Measurements from ENCODE around the gene CLK4. TPM values are rescaled to one million over a fixed set of nuclear protein-coding genes. Genes with fewer than 3 reads are reported as not detected.

The CLK4 gene
- total RNA-seq, 1 donor from 2014 or later = 31.9 TPM

GRCh38 chr5:178583279-178583678, 43.6 kb downstream of the CLK4 start:
- H3K27me3 ChIP-seq = no peaks in the 10 kb centered on the region
- peaks cover 2% of the 10 kb centered on the region for H3K4me1 ChIP-seq
- H3K4me3 ChIP-seq = no peak overlapping the region
- H3K9me3 ChIP-seq = no peaks in the 10 kb centered on the region
- H3K36me3 ChIP-seq = no peaks in the 10 kb centered on the region
- TF ChIP-seq POLR2A (IDR thresholded peaks at IDR 0.05) (no peak), POLR2AphosphoS5 (IDR thresholded peaks at IDR 0.05; ENCODE audit: insufficient read depth in 1 of 2, low read depth in 1 of 2) (no peak), CTCF (IDR thresholded peaks at IDR 0.05) (no peak)
- H3K27ac ChIP-seq = no peak overlapping the region
- intact Hi-C loops (cut with DNase I) = no loop called here
- DNase-seq (ENCODE audit: extremely low spot score in 2 of 2) = no peak

- Histone ChIP-seq H3K27ac (no peak overlapping the region), H3K4me1 (no peaks in the 10 kb centered on the region), H3K4me3 (no peak overlapping the region), H3K36me3 (no peaks in the 10 kb centered on the region), H3K27me3 (no peaks in the 10 kb centered on the region), H3K9me3 (no peaks in the 10 kb centered on the region)
- TF ChIP-seq CTCF (IDR thresholded peaks at IDR 0.05) (no peak), POLR2A (IDR thresholded peaks at IDR 0.05) (no peak), POLR2AphosphoS5 (IDR thresholded peaks at IDR 0.05; ENCODE audit: insufficient read depth in 1 of 2, low read depth in 1 of 2) (no peak)
- peak in 1 of 2 donors; percentile 37 for DNase-seq (ENCODE audit: extremely low spot score in 2 of 2)
- intact Hi-C loops (cut with DNase I) = no loop called here
Measured at GRCh38 chr5:178582291-178582690, 44.6 kb downstream of the CLK4 start.

GRCh38 chr5:178581621-178582020, 45.2 kb downstream of the CLK4 start:
- Histone ChIP-seq H3K4me3 (no peak overlapping the region), H3K27ac (no peak overlapping the region)

GRCh38 chr5:178580271-178580955, 46.4 kb downstream of the CLK4 start:
- TF ChIP-seq POLR2AphosphoS5 (IDR thresholded peaks at IDR 0.05; ENCODE audit: insufficient read depth in 1 of 2, low read depth in 1 of 2) = no peak
- TF ChIP-seq CTCF (IDR thresholded peaks at IDR 0.05) = no peak
- TF ChIP-seq POLR2A (IDR thresholded peaks at IDR 0.05) = no peak
- Histone ChIP-seq H3K27ac (no peak overlapping the region), H3K9me3 (no peaks in the 10 kb centered on the region), H3K27me3 (no peaks in the 10 kb centered on the region), H3K36me3 (no peaks in the 10 kb centered on the region), H3K4me3 (no peak overlapping the region), H3K4me1 (no peaks in the 10 kb centered on the region)
- intact Hi-C loops (cut with DNase I) = no loop called here
- peak in 1 of 2 donors; percentile 25 for DNase-seq (ENCODE audit: extremely low spot score in 2 of 2)

More at GRCh38 chr5:178581621-178582020, 45.2 kb downstream of the CLK4 start:
- Histone ChIP-seq H3K36me3 (no peaks in the 10 kb centered on the region), H3K9me3 (no peaks in the 10 kb centered on the region), H3K27me3 (no peaks in the 10 kb centered on the region), H3K4me1 (no peaks in the 10 kb centered on the region)
- intact Hi-C loops (cut with DNase I) = no loop called here
- no peak for DNase-seq (ENCODE audit: extremely low spot score in 2 of 2)
- TF ChIP-seq POLR2A (IDR thresholded peaks at IDR 0.05) (no peak), POLR2AphosphoS5 (IDR thresholded peaks at IDR 0.05; ENCODE audit: insufficient read depth in 1 of 2, low read depth in 1 of 2) (no peak), CTCF (IDR thresholded peaks at IDR 0.05) (no peak)

GRCh38 chr5:178577944-178578343, 48.9 kb downstream of the CLK4 start:
- no peaks in the 10 kb centered on the region for H3K27me3 ChIP-seq

More at GRCh38 chr5:178577944-178578343, 48.9 kb downstream of the CLK4 start:
- Histone ChIP-seq H3K4me3 (no peak overlapping the region), H3K9me3 (no peaks in the 10 kb centered on the region), H3K36me3 (no peaks in the 10 kb centered on the region), H3K27ac (no peak overlapping the region), H3K4me1 (no peaks in the 10 kb centered on the region)
- intact Hi-C loops (cut with DNase I) = no loop called here
- peak in 1 of 2 donors; percentile 52 for DNase-seq (ENCODE audit: extremely low spot score in 2 of 2)
- TF ChIP-seq POLR2A (IDR thresholded peaks at IDR 0.05) (no peak), POLR2AphosphoS5 (IDR thresholded peaks at IDR 0.05; ENCODE audit: insufficient read depth in 1 of 2, low read depth in 1 of 2) (no peak), CTCF (IDR thresholded peaks at IDR 0.05) (no peak)

Measured in vagina (tissue), 2 donors.